Memory B cell (primary cell): ENCODE results near the gene NFATC2.
"Not testable (repeated sequence)": the region's sequence is repeated elsewhere in the genome, so short reads cannot be mapped to it uniquely, and the experiment has no call there.

Source experiments
- ATAC-seq: fragments of 150-1000 bp; cut with Tn5 transposase; 2 replicates; pipeline ENCODE4 v1.10.0; 2021; ENCODE audit warnings: low read depth, mild to moderate bottlenecking, moderate library complexity
- DNase-seq, 2 donors: peaks; one replicate each; pipeline ENCODE4 v3.0.0; 2022; ENCODE audit warnings: low spot score in 2 of 2
- H3K27ac Mint-ChIP-seq: one replicate; pipeline ENCODE4 v1.8.0; 2022; ENCODE audit warnings: mild to moderate bottlenecking, moderate library complexity, mixed read lengths
- H3K27me3 Mint-ChIP-seq: one replicate; pipeline ENCODE4 v1.8.0; 2022; ENCODE audit warnings: mixed read lengths
- H3K36me3 Mint-ChIP-seq: one replicate; pipeline ENCODE4 v1.8.0; 2022; ENCODE audit warnings: mild to moderate bottlenecking, mixed read lengths
- H3K4me1 Mint-ChIP-seq: one replicate; pipeline ENCODE4 v1.8.0; 2022; ENCODE audit warnings: mixed read lengths
- H3K4me3 Mint-ChIP-seq: one replicate; pipeline ENCODE4 v1.8.0; 2022; ENCODE audit warnings: mild to moderate bottlenecking, moderate library complexity, mixed read lengths
- H3K9me3 Mint-ChIP-seq: one replicate; pipeline ENCODE4 v1.8.0; 2022; ENCODE audit warnings: mixed read lengths

NFATC2 gene

GRCh38 chr20:51484141-51484815 is 58.2 kb downstream of the NFATC2 start:
- ATAC-seq (no peak), DNase-seq (no peak)
- Mint-ChIP-seq H3K27ac (no peak overlapping the region), H3K4me1 (peaks cover 35% of the 10 kb centered on the region), H3K9me3 (no peaks in the 10 kb centered on the region), H3K4me3 (no peak overlapping the region), H3K36me3 (peaks cover 25% of the 10 kb centered on the region), H3K27me3 (no peaks in the 10 kb centered on the region)

GRCh38 chr20:51482836-51483473 is 59.6 kb downstream of the NFATC2 start:
- DNase-seq (no peak), ATAC-seq (no peak)
- peaks cover 37% of the 10 kb centered on the region for H3K4me1 Mint-ChIP-seq
- H3K27me3 Mint-ChIP-seq: no peaks in the 10 kb centered on the region
- peaks cover 34% of the 10 kb centered on the region for H3K36me3 Mint-ChIP-seq
- H3K9me3 Mint-ChIP-seq: peaks cover 2% of the 10 kb centered on the region
- H3K4me3 Mint-ChIP-seq: no peak overlapping the region
- peak overlapping the region; percentile 31 for H3K27ac Mint-ChIP-seq

- Mint-ChIP-seq H3K27me3 (no peaks in the 10 kb centered on the region), H3K4me3 (peak overlapping the region; percentile 38), H3K36me3 (peaks cover 35% of the 10 kb centered on the region), H3K4me1 (peaks cover 36% of the 10 kb centered on the region), H3K9me3 (peaks cover 2% of the 10 kb centered on the region), H3K27ac (peak overlapping the region; percentile 21)
- DNase-seq (no peak), ATAC-seq (peak; percentile 13)
These were observed 61.1 kb downstream of the NFATC2 start for GRCh38 chr20:51481341-51481914.

- DNase-seq (peak in 1 of 2 donors; percentile 18), ATAC-seq (peak; percentile 90)
- Mint-ChIP-seq H3K36me3 (peaks cover 30% of the 10 kb centered on the region), H3K27me3 (no peaks in the 10 kb centered on the region), H3K4me1 (peaks cover 39% of the 10 kb centered on the region), H3K4me3 (peak overlapping the region; percentile 38), H3K9me3 (peaks cover 2% of the 10 kb centered on the region), H3K27ac (peak overlapping the region; percentile 21)
These were observed 61.8 kb downstream of the NFATC2 start for GRCh38 chr20:51480507-51481270.

GRCh38 chr20:51476106-51476505 is 66.4 kb downstream of the NFATC2 start:
- not testable (repeated sequence) for DNase-seq, H3K4me3 Mint-ChIP-seq, ATAC-seq, H3K9me3 Mint-ChIP-seq, H3K27ac Mint-ChIP-seq, H3K27me3 Mint-ChIP-seq
- H3K4me1 Mint-ChIP-seq: peaks cover 19% of the 10 kb centered on the region
- H3K36me3 Mint-ChIP-seq: peaks cover 40% of the 10 kb centered on the region

- Mint-ChIP-seq H3K9me3 (peaks cover 2% of the 10 kb centered on the region), H3K36me3 (peaks cover 49% of the 10 kb centered on the region), H3K27ac (no peak overlapping the region), H3K4me3 (no peak overlapping the region), H3K27me3 (no peaks in the 10 kb centered on the region), H3K4me1 (peaks cover 13% of the 10 kb centered on the region)
- DNase-seq: no peak
- no peak for ATAC-seq
These were observed 68.7 kb downstream of the NFATC2 start for GRCh38 chr20:51473771-51474170.

- H3K4me1 Mint-ChIP-seq: peaks cover 9% of the 10 kb centered on the region
- H3K4me3 Mint-ChIP-seq: no peak overlapping the region
- no peak for DNase-seq
- no peaks in the 10 kb centered on the region for H3K27me3 Mint-ChIP-seq
- no peak overlapping the region for H3K27ac Mint-ChIP-seq
- no peaks in the 10 kb centered on the region for H3K9me3 Mint-ChIP-seq
- H3K36me3 Mint-ChIP-seq: peaks cover 46% of the 10 kb centered on the region
- ATAC-seq: no peak
These were observed 69.3 kb downstream of the NFATC2 start for GRCh38 chr20:51473256-51473655.

- H3K4me1 Mint-ChIP-seq: peaks cover 6% of the 10 kb centered on the region
- no peak for ATAC-seq
- H3K27me3 Mint-ChIP-seq: no peaks in the 10 kb centered on the region
- no peak for DNase-seq
- no peaks in the 10 kb centered on the region for H3K9me3 Mint-ChIP-seq
- H3K27ac Mint-ChIP-seq: no peak overlapping the region
- no peak overlapping the region for H3K4me3 Mint-ChIP-seq
- peaks cover 45% of the 10 kb centered on the region for H3K36me3 Mint-ChIP-seq
These were observed 71.6 kb downstream of the NFATC2 start for GRCh38 chr20:51470907-51471411.

GRCh38 chr20:51470499-51470820 is 72.1 kb downstream of the NFATC2 start:
- Mint-ChIP-seq H3K4me1 (peaks cover 4% of the 10 kb centered on the region), H3K27ac (no peak overlapping the region), H3K9me3 (no peaks in the 10 kb centered on the region), H3K4me3 (no peak overlapping the region), H3K27me3 (no peaks in the 10 kb centered on the region), H3K36me3 (peaks cover 45% of the 10 kb centered on the region)
- ATAC-seq: no peak
- no peak for DNase-seq

GRCh38 chr20:51469578-51470498 is 72.7 kb downstream of the NFATC2 start:
- H3K27me3 Mint-ChIP-seq: no peaks in the 10 kb centered on the region
- H3K27ac Mint-ChIP-seq: no peak overlapping the region
- H3K4me3 Mint-ChIP-seq: no peak overlapping the region

GRCh38 chr20:51469046-51469445 is 73.5 kb downstream of the NFATC2 start:
- no peaks in the 10 kb centered on the region for H3K9me3 Mint-ChIP-seq
- peaks cover 45% of the 10 kb centered on the region for H3K36me3 Mint-ChIP-seq
- H3K27me3 Mint-ChIP-seq: no peaks in the 10 kb centered on the region
- DNase-seq (no peak), ATAC-seq (no peak)
- no peak overlapping the region for H3K4me3 Mint-ChIP-seq
- H3K4me1 Mint-ChIP-seq: peaks cover 4% of the 10 kb centered on the region
- H3K27ac Mint-ChIP-seq: no peak overlapping the region

More at GRCh38 chr20:51469578-51470498, 72.7 kb downstream of the NFATC2 start:
- H3K36me3 Mint-ChIP-seq: peaks cover 46% of the 10 kb centered on the region
- DNase-seq (no peak), ATAC-seq (no peak)
- no peaks in the 10 kb centered on the region for H3K9me3 Mint-ChIP-seq
- peaks cover 4% of the 10 kb centered on the region for H3K4me1 Mint-ChIP-seq

- no peak for DNase-seq
- peaks cover 41% of the 10 kb centered on the region for H3K36me3 Mint-ChIP-seq
- no peak for ATAC-seq
- H3K4me3 Mint-ChIP-seq: no peak overlapping the region
- no peaks in the 10 kb centered on the region for H3K9me3 Mint-ChIP-seq
- H3K27ac Mint-ChIP-seq: no peak overlapping the region
- peaks cover 4% of the 10 kb centered on the region for H3K4me1 Mint-ChIP-seq
- H3K27me3 Mint-ChIP-seq: no peaks in the 10 kb centered on the region
These were observed 73.9 kb downstream of the NFATC2 start for GRCh38 chr20:51468636-51469035.

GRCh38 chr20:51467956-51468626 is 74.4 kb downstream of the NFATC2 start:
- no peaks in the 10 kb centered on the region for H3K27me3 Mint-ChIP-seq
- H3K9me3 Mint-ChIP-seq: no peaks in the 10 kb centered on the region
- H3K4me3 Mint-ChIP-seq: no peak overlapping the region
- H3K36me3 Mint-ChIP-seq: peaks cover 39% of the 10 kb centered on the region
- DNase-seq: no peak
- H3K4me1 Mint-ChIP-seq: peaks cover 4% of the 10 kb centered on the region
- no peak for ATAC-seq
- peak overlapping the region; percentile 50 for H3K27ac Mint-ChIP-seq
